GM23338 (cell line): Measurements from ENCODE around the gene AFF2.

Source experiments
- CREB1 ChIP-seq: fragments of 250-450 bp; sonication (Bioruptor Pico); IDR thresholded peaks from 2 replicates; pipeline ENCODE4 v1.5.0; 2020; ENCODE audit warnings: low read depth, mild to moderate bottlenecking, moderate library complexity
- EZH2 ChIP-seq: fragments of 200-600 bp; sonication (generic); IDR thresholded peaks from one replicate; pipeline ENCODE4 v1.8.0; 2017; ENCODE audit warnings: antibody characterized with exemption, mild to moderate bottlenecking, low read depth; ENCODE audit not compliant: unreplicated experiment
- EZH2phosphoT487 ChIP-seq: fragments of 200-600 bp; sonication (generic); IDR thresholded peaks from one replicate; pipeline ENCODE4 v1.8.1; 2018; ENCODE audit warnings: antibody characterized with exemption; ENCODE audit not compliant: unreplicated experiment
- JUNB ChIP-seq: IDR thresholded peaks from one replicate; pipeline ENCODE4 v1.6.1; 2016; ENCODE audit warnings: antibody characterized with exemption; ENCODE audit not compliant: unreplicated experiment
- NANOG ChIP-seq: IDR thresholded peaks from 2 replicates; pipeline ENCODE4 v1.6.1; 2016; ENCODE audit warnings: antibody characterized with exemption, borderline replicate concordance
- POLR2AphosphoS5 ChIP-seq: IDR thresholded peaks from 2 replicates; pipeline ENCODE4 v1.6.1; 2016; ENCODE audit warnings: antibody characterized with exemption, low read depth
- ZNF114 ChIP-seq: fragments of 250-450 bp; sonication (Bioruptor Pico); IDR thresholded peaks from 2 replicates; pipeline ENCODE4 v1.5.0; 2020; ENCODE audit warnings: mild to moderate bottlenecking, moderate library complexity
- TF ChIP-seq, protein P1 (sequence below), 2 experiments: fragments of 200-600 bp in 1 of 2; sonication (generic) in 1 of 2; conservative IDR thresholded peaks; 2 replicates each; pipeline versions ENCODE4 v1.5.1 to v1.6.1; 2016 to 2017; ENCODE audit warnings: antibody characterized with exemption in 2 of 2, low read depth in 2 of 2, mild to moderate bottlenecking in 2 of 2, moderate library complexity in 1 of 2
- TF ChIP-seq, protein P2 (sequence below): IDR thresholded peaks from one replicate; pipeline ENCODE4 v1.6.1; 2018; ENCODE audit warnings: antibody characterized with exemption; ENCODE audit not compliant: unreplicated experiment
- TF ChIP-seq, protein P3 (sequence below): IDR thresholded peaks from 2 replicates; pipeline ENCODE4 v1.6.1; 2016; ENCODE audit warnings: antibody characterized with exemption

DNA sequence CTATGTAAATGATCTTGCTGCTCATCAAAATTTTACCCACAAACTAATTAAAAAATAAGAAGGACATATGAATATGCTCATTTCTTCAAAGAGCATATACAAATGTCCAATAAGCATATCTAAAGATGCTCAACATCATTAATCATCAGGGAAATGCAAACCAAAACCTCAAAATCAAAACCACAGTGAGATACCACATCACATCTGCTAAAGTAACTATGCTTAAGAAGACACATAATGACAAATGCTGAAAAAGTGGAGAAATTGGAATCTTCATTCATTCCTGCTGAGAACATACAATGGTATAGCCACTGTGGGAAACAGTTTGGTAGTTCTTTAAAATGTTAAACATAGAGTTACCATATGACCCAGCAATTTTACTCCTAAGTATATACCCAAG lies 81.9 kb downstream of the AFF2 start:
- TF ChIP-seq, protein P1, sequence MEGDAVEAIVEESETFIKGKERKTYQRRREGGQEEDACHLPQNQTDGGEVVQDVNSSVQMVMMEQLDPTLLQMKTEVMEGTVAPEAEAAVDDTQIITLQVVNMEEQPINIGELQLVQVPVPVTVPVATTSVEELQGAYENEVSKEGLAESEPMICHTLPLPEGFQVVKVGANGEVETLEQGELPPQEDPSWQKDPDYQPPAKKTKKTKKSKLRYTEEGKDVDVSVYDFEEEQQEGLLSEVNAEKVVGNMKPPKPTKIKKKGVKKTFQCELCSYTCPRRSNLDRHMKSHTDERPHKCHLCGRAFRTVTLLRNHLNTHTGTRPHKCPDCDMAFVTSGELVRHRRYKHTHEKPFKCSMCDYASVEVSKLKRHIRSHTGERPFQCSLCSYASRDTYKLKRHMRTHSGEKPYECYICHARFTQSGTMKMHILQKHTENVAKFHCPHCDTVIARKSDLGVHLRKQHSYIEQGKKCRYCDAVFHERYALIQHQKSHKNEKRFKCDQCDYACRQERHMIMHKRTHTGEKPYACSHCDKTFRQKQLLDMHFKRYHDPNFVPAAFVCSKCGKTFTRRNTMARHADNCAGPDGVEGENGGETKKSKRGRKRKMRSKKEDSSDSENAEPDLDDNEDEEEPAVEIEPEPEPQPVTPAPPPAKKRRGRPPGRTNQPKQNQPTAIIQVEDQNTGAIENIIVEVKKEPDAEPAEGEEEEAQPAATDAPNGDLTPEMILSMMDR (conservative IDR thresholded peaks at IDR 0.05; ENCODE audit: low read depth in 2 of 2): no peak
- no peak for TF ChIP-seq POLR2AphosphoS5
- no peak for TF ChIP-seq EZH2
- TF ChIP-seq JUNB: no peak
- TF ChIP-seq ZNF114 (CRISPR knock-in tag): no peak
- TF ChIP-seq, protein P2, sequence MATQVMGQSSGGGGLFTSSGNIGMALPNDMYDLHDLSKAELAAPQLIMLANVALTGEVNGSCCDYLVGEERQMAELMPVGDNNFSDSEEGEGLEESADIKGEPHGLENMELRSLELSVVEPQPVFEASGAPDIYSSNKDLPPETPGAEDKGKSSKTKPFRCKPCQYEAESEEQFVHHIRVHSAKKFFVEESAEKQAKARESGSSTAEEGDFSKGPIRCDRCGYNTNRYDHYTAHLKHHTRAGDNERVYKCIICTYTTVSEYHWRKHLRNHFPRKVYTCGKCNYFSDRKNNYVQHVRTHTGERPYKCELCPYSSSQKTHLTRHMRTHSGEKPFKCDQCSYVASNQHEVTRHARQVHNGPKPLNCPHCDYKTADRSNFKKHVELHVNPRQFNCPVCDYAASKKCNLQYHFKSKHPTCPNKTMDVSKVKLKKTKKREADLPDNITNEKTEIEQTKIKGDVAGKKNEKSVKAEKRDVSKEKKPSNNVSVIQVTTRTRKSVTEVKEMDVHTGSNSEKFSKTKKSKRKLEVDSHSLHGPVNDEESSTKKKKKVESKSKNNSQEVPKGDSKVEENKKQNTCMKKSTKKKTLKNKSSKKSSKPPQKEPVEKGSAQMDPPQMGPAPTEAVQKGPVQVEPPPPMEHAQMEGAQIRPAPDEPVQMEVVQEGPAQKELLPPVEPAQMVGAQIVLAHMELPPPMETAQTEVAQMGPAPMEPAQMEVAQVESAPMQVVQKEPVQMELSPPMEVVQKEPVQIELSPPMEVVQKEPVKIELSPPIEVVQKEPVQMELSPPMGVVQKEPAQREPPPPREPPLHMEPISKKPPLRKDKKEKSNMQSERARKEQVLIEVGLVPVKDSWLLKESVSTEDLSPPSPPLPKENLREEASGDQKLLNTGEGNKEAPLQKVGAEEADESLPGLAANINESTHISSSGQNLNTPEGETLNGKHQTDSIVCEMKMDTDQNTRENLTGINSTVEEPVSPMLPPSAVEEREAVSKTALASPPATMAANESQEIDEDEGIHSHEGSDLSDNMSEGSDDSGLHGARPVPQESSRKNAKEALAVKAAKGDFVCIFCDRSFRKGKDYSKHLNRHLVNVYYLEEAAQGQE: no peak
- no peak for TF ChIP-seq EZH2phosphoT487
- TF ChIP-seq CREB1 (CRISPR knock-in tag): no peak
- TF ChIP-seq, protein P3, sequence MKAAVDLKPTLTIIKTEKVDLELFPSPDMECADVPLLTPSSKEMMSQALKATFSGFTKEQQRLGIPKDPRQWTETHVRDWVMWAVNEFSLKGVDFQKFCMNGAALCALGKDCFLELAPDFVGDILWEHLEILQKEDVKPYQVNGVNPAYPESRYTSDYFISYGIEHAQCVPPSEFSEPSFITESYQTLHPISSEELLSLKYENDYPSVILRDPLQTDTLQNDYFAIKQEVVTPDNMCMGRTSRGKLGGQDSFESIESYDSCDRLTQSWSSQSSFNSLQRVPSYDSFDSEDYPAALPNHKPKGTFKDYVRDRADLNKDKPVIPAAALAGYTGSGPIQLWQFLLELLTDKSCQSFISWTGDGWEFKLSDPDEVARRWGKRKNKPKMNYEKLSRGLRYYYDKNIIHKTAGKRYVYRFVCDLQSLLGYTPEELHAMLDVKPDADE: no peak
- no peak for TF ChIP-seq NANOG
